Effector memory CD8-positive, alpha-beta T cell (primary cell): ENCODE data around the gene NR5A2.
A peak's percentile ranks its signal among the peaks of the same experiment; 100 is the strongest.

ENCODE experiments used
- ATAC-seq: fragments of 150-1000 bp; cut with Tn5 transposase; replicated peaks from 2 replicates; pipeline ENCODE4 v1.10.0; 2021; ENCODE audit warnings: mild to moderate bottlenecking, moderate library complexity
- DNase-seq, 3 experiments: peaks; one replicate each; pipeline ENCODE4 v3.0.0; 2021
- H3K27ac Mint-ChIP-seq, 2 donors: one replicate each; pipeline ENCODE4 v1.8.0; 2022; ENCODE audit warnings: mild to moderate bottlenecking in 2 of 2, mixed read lengths in 2 of 2, moderate library complexity in 2 of 2
- H3K27me3 Mint-ChIP-seq, 2 donors: one replicate each; pipeline ENCODE4 v1.8.0; 2022; ENCODE audit warnings: mixed read lengths in 2 of 2
- H3K36me3 Mint-ChIP-seq: one replicate; pipeline ENCODE4 v1.8.0; 2022; ENCODE audit warnings: mild to moderate bottlenecking, moderate library complexity, mixed read lengths; ENCODE audit not compliant: insufficient read depth
- H3K4me1 Mint-ChIP-seq, 2 donors: one replicate each; pipeline ENCODE4 v1.8.0; 2022; ENCODE audit warnings: low read depth in 2 of 2, mixed read lengths in 2 of 2
- H3K4me3 Mint-ChIP-seq, 2 donors: one replicate each; pipeline ENCODE4 v1.8.0; 2022; ENCODE audit warnings: mild to moderate bottlenecking in 2 of 2, mixed read lengths in 2 of 2, moderate library complexity in 2 of 2
- H3K9me3 Mint-ChIP-seq, 2 donors: one replicate each; pipeline ENCODE4 v1.8.0; 2022; ENCODE audit warnings: mixed read lengths in 2 of 2
- total RNA-seq, 9 experiments: gene quantifications; one replicate each; lab custom pipeline; 2026; lab: John Stamatoyannopoulos, UW

NR5A2 gene
- 0 to 0.63 (median 0.11) reads per million in 9 experiments for total RNA-seq

GRCh38 chr1:200027264-200027823 lies at the start of gene NR5A2:
TSS of gene NR5A2 (plus strand) at chr1:200027710. CDS start at chr1:200027848, 138 bp downstream.
- Mint-ChIP-seq H3K4me1 (peaks cover 3 to 11% of the 10 kb centered on the region in 2 donors), H3K36me3 (no peaks in the 10 kb centered on the region), H3K4me3 (peak within 1 kb of the TSS in 1 of 2 donors; percentile 63), H3K27me3 (peaks cover 34 to 50% of the 10 kb centered on the region in 2 donors), H3K27ac (no peak within 1 kb of the TSS), H3K9me3 (no peaks in the 10 kb centered on the region)
- DNase-seq, result no peak
- no peak for ATAC-seq

- Mint-ChIP-seq H3K9me3 (no peaks in the 10 kb centered on the region), H3K4me1 (no peaks in the 10 kb centered on the region), H3K36me3 (no peaks in the 10 kb centered on the region), H3K4me3 (no peak overlapping the region), H3K27me3 (peaks cover 9 to 13% of the 10 kb centered on the region in 2 donors), H3K27ac (no peak overlapping the region)
- DNase-seq (no peak), ATAC-seq (no peak)
Measured at GRCh38 chr1:199978408-199978940, 49.0 kb upstream of the NR5A2 start.

- ATAC-seq (no peak), DNase-seq (no peak)
- H3K36me3 Mint-ChIP-seq, result no peaks in the 10 kb centered on the region
- no peak overlapping the region for H3K4me3 Mint-ChIP-seq
- H3K9me3 Mint-ChIP-seq, result no peaks in the 10 kb centered on the region
- peaks cover 9 to 13% of the 10 kb centered on the region in 2 donors for H3K27me3 Mint-ChIP-seq
- no peak overlapping the region for H3K27ac Mint-ChIP-seq
- no peaks in the 10 kb centered on the region for H3K4me1 Mint-ChIP-seq
Measured at GRCh38 chr1:199979071-199979470, 48.4 kb upstream of the NR5A2 start.

- H3K9me3 Mint-ChIP-seq, result no peaks in the 10 kb centered on the region
- ATAC-seq, result no peak
- no peak overlapping the region for H3K4me3 Mint-ChIP-seq
- no peak for DNase-seq
- H3K27ac Mint-ChIP-seq, result no peak overlapping the region
- no peaks in the 10 kb centered on the region for H3K4me1 Mint-ChIP-seq
- peaks cover under 1% of the 10 kb centered on the region for H3K36me3 Mint-ChIP-seq
- H3K27me3 Mint-ChIP-seq, result peaks cover 7 to 8% of the 10 kb centered on the region in 2 donors
Measured at GRCh38 chr1:199981584-199981983, 45.9 kb upstream of the NR5A2 start.

- H3K36me3 Mint-ChIP-seq, result peaks cover 2% of the 10 kb centered on the region
- DNase-seq (no peak), ATAC-seq (no peak)
- no peak overlapping the region for H3K27ac Mint-ChIP-seq
- H3K4me3 Mint-ChIP-seq, result no peak overlapping the region
- H3K9me3 Mint-ChIP-seq, result no peaks in the 10 kb centered on the region
- no peaks in the 10 kb centered on the region for H3K27me3 Mint-ChIP-seq
- no peaks in the 10 kb centered on the region for H3K4me1 Mint-ChIP-seq
Measured at GRCh38 chr1:199982606-199983005, 44.9 kb upstream of the NR5A2 start.

- no peak overlapping the region for H3K4me3 Mint-ChIP-seq
- ATAC-seq, result no peak
- no peaks in the 10 kb centered on the region for H3K9me3 Mint-ChIP-seq
- H3K4me1 Mint-ChIP-seq, result no peaks in the 10 kb centered on the region
- peaks cover 2% of the 10 kb centered on the region for H3K36me3 Mint-ChIP-seq
- no peak overlapping the region for H3K27ac Mint-ChIP-seq
- DNase-seq, result no peak
- no peaks in the 10 kb centered on the region for H3K27me3 Mint-ChIP-seq
Measured at GRCh38 chr1:199983531-199983930, 44.0 kb upstream of the NR5A2 start.

- no peaks in the 10 kb centered on the region for H3K9me3 Mint-ChIP-seq
- DNase-seq (no peak), ATAC-seq (no peak)
- peaks cover 8 to 9% of the 10 kb centered on the region in 2 donors for H3K27me3 Mint-ChIP-seq
- H3K4me3 Mint-ChIP-seq, result no peak overlapping the region
- no peak overlapping the region for H3K27ac Mint-ChIP-seq
- H3K4me1 Mint-ChIP-seq, result no peaks in the 10 kb centered on the region
- no peaks in the 10 kb centered on the region for H3K36me3 Mint-ChIP-seq
Measured at GRCh38 chr1:199995096-199995685, 32.3 kb upstream of the NR5A2 start.

GRCh38 chr1:200005165-200005564 lies 22.3 kb upstream of the NR5A2 start:
- Mint-ChIP-seq H3K4me1 (no peaks in the 10 kb centered on the region), H3K27me3 (peaks cover 0 to 12% of the 10 kb centered on the region in 2 donors), H3K9me3 (no peaks in the 10 kb centered on the region), H3K36me3 (no peaks in the 10 kb centered on the region), H3K4me3 (no peak overlapping the region), H3K27ac (no peak overlapping the region)
- DNase-seq (no peak), ATAC-seq (no peak)

- Mint-ChIP-seq H3K9me3 (no peaks in the 10 kb centered on the region), H3K36me3 (no peaks in the 10 kb centered on the region), H3K4me3 (no peak overlapping the region), H3K4me1 (no peaks in the 10 kb centered on the region), H3K27me3 (peaks cover 0 to 16% of the 10 kb centered on the region in 2 donors), H3K27ac (no peak overlapping the region)
- DNase-seq, result no peak
- no peak for ATAC-seq
Measured at GRCh38 chr1:200006711-200007110, 20.8 kb upstream of the NR5A2 start.

GRCh38 chr1:200015811-200016210 lies 11.7 kb upstream of the NR5A2 start:
- Mint-ChIP-seq H3K9me3 (no peaks in the 10 kb centered on the region), H3K4me1 (no peaks in the 10 kb centered on the region), H3K4me3 (no peak overlapping the region), H3K27me3 (peaks cover 22 to 36% of the 10 kb centered on the region in 2 donors), H3K27ac (no peak overlapping the region), H3K36me3 (no peaks in the 10 kb centered on the region)
- ATAC-seq, result no peak
- DNase-seq, result no peak

GRCh38 chr1:200021577-200022238 lies 5.8 kb upstream of the NR5A2 start:
- Mint-ChIP-seq H3K4me1 (no peaks in the 10 kb centered on the region), H3K9me3 (no peaks in the 10 kb centered on the region), H3K36me3 (no peaks in the 10 kb centered on the region), H3K4me3 (no peak overlapping the region), H3K27ac (no peak overlapping the region), H3K27me3 (peaks cover 19 to 23% of the 10 kb centered on the region in 2 donors)
- DNase-seq (no peak), ATAC-seq (no peak)

GRCh38 chr1:200022239-200022804 lies 5.2 kb upstream of the NR5A2 start:
- Mint-ChIP-seq H3K27me3 (peaks cover 19 to 28% of the 10 kb centered on the region in 2 donors), H3K4me1 (no peaks in the 10 kb centered on the region), H3K27ac (no peak overlapping the region), H3K36me3 (no peaks in the 10 kb centered on the region), H3K9me3 (no peaks in the 10 kb centered on the region), H3K4me3 (no peak overlapping the region)
- DNase-seq (no peak), ATAC-seq (no peak)

- H3K36me3 Mint-ChIP-seq, result no peaks in the 10 kb centered on the region
- DNase-seq, result no peak
- no peaks in the 10 kb centered on the region for H3K9me3 Mint-ChIP-seq
- ATAC-seq, result no peak
- H3K4me1 Mint-ChIP-seq, result peaks cover 3 to 11% of the 10 kb centered on the region in 2 donors
- no peak overlapping the region for H3K27ac Mint-ChIP-seq
- peaks cover 32 to 49% of the 10 kb centered on the region in 2 donors for H3K27me3 Mint-ChIP-seq
- H3K4me3 Mint-ChIP-seq, result peak overlapping the region; percentile 34 to 63
Measured at GRCh38 chr1:200028586-200029034, 1.1 kb downstream of the NR5A2 start.
